Activated CD8-positive, alpha-beta T cell treated with anti-CD3 and anti-CD28 coated beads for 36 hours (primary cell): ENCODE results near the gene C12orf60. TPM values are rescaled to one million over a fixed set of nuclear protein-coding genes. Genes with fewer than 3 reads are reported as not detected.

Source experiments
- ATAC-seq: fragments of 200-7000 bp; cut with Tn5 transposase; one replicate; pipeline ENCODE4 v1.10.0; 2021; ENCODE audit warnings: mild to moderate bottlenecking, moderate library complexity
- CTCF ChIA-PET: fragments of 350-600 bp; sonication (Branson Sonifier 250); formaldehyde crosslinking; loops from one replicate; lab custom pipeline; 2021; ENCODE audit warnings: antibody characterized with exemption; lab: Charles Lee
- POLR2A ChIA-PET: fragments of 350-600 bp; sonication (Branson Sonifier 250); formaldehyde crosslinking; loops from one replicate; lab custom pipeline; 2021; ENCODE audit warnings: antibody characterized with exemption; lab: Charles Lee
- DNase-seq: peaks from one replicate; pipeline ENCODE4 v3.0.0-alpha.2; 2020
- H3K27ac Mint-ChIP-seq: one replicate; pipeline ENCODE4 v1.8.0; 2021; ENCODE audit warnings: mild to moderate bottlenecking, mixed read lengths
- H3K27me3 Mint-ChIP-seq: one replicate; pipeline ENCODE4 v1.8.0; 2021; ENCODE audit warnings: mixed read lengths
- H3K36me3 Mint-ChIP-seq: one replicate; pipeline ENCODE4 v1.8.0; 2021; ENCODE audit warnings: low read depth, mixed read lengths
- H3K4me1 Mint-ChIP-seq: one replicate; pipeline ENCODE4 v1.8.0; 2021; ENCODE audit warnings: low read depth, mixed read lengths
- H3K4me3 Mint-ChIP-seq: one replicate; pipeline ENCODE4 v1.8.0; 2021; ENCODE audit warnings: mild to moderate bottlenecking, moderate library complexity, mixed read lengths
- H3K9me3 Mint-ChIP-seq: one replicate; pipeline ENCODE4 v1.8.0; 2021; ENCODE audit warnings: mixed read lengths
- CTCF ChIP-seq: fragments of 200-600 bp; IDR thresholded peaks from one replicate; pipeline ENCODE4 v1.8.0; 2022; ENCODE audit warnings: antibody characterized with exemption, mild to moderate bottlenecking
- intact Hi-C: fragments of 100-400 bp; cut with micrococcal nuclease; formaldehyde crosslinking; loops from one replicate; pipeline ENCODE4 v1.10.0; 2022
- total RNA-seq, 2 experiments: library from RNA; stranded (reverse); gene quantifications; one replicate each; pipeline ENCODE4 v1.2.3, GENCODE V29; 2021

The C12orf60 gene
- total RNA-seq, 2 experiments from 2014 or later: 3.3 to 4.2 TPM

GRCh38 chr12:14769969-14770495 lies 33.4 kb upstream of the C12orf60 start:
- ATAC-seq (peak; percentile 54), DNase-seq (peak; percentile 94)
- Mint-ChIP-seq H3K27ac (peak overlapping the region; percentile 99), H3K4me1 (peaks cover 33% of the 10 kb centered on the region), H3K4me3 (peak overlapping the region; percentile 95), H3K9me3 (peaks cover 14% of the 10 kb centered on the region), H3K36me3 (peaks cover 56% of the 10 kb centered on the region), H3K27me3 (no peaks in the 10 kb centered on the region)
- intact Hi-C loops: loop anchor here (5.0 kb wide), 1 partner anchor 378 kb away; no protein-coding TSS in a partner anchor
- TF ChIP-seq CTCF: peak; percentile 66
- CTCF ChIA-PET: interaction anchor here (0.9 to 3.1 kb wide), 10 partner anchors 10 to 226 kb away, joined by 3 to 18 read pairs (median 4); partner anchors contain the start of genes C12orf60 and WBP11
- POLR2A ChIA-PET: interaction anchor here (0.6 to 4.0 kb wide), 28 partner anchors 9 to 1141 kb away, joined by 3 to 33 read pairs (median 4); partner anchors contain the start of genes ARHGDIB, ATF7IP, C12orf60 and WBP11

GRCh38 chr12:14770496-14771461 lies 32.7 kb upstream of the C12orf60 start:
- H3K27ac Mint-ChIP-seq: peak overlapping the region; percentile 99
- TF ChIP-seq CTCF: no peak
- peaks cover 12% of the 10 kb centered on the region for H3K9me3 Mint-ChIP-seq
- intact Hi-C loops: loop anchor here (5.0 kb wide), 1 partner anchor 378 kb away; no protein-coding TSS in a partner anchor
- ChIA-PET POLR2A (interaction anchor here (0.6 to 4.0 kb wide), 37 partner anchors 9 to 1141 kb away, joined by 3 to 33 read pairs (median 4); partner anchors contain the start of genes ARHGDIB, ATF7IP, C12orf60 and WBP11), CTCF (interaction anchor here (0.9 to 3.1 kb wide), 14 partner anchors 11 to 555 kb away, joined by 3 to 18 read pairs (median 4); partner anchors contain the start of genes C12orf60 and WBP11)
- ATAC-seq: peak; percentile 32
- peak; percentile 98 for DNase-seq
- peaks cover 37% of the 10 kb centered on the region for H3K4me1 Mint-ChIP-seq
- no peaks in the 10 kb centered on the region for H3K27me3 Mint-ChIP-seq
- H3K36me3 Mint-ChIP-seq: peaks cover 51% of the 10 kb centered on the region
- peak overlapping the region; percentile 95 for H3K4me3 Mint-ChIP-seq

- peak overlapping the region; percentile 99 for H3K27ac Mint-ChIP-seq
- DNase-seq (peak; percentile 44), ATAC-seq (no peak)
- intact Hi-C loops: loop anchor here (5.0 kb wide), 1 partner anchor 379 kb away; no protein-coding TSS in a partner anchor
- ChIA-PET POLR2A (interaction anchor here (0.6 to 4.0 kb wide), 19 partner anchors 8 to 406 kb away, joined by 3 to 33 read pairs (median 4); partner anchors contain the start of genes ARHGDIB, ATF7IP, C12orf60 and WBP11), CTCF (interaction anchor here (1.0 to 3.1 kb wide), 6 partner anchors 32 to 556 kb away, joined by 3 to 18 read pairs (median 3); partner anchors contain the start of genes C12orf60 and WBP11)
- peak overlapping the region; percentile 95 for H3K4me3 Mint-ChIP-seq
- H3K27me3 Mint-ChIP-seq: no peaks in the 10 kb centered on the region
- H3K4me1 Mint-ChIP-seq: peaks cover 40% of the 10 kb centered on the region
- peaks cover 43% of the 10 kb centered on the region for H3K36me3 Mint-ChIP-seq
- no peak for TF ChIP-seq CTCF
- H3K9me3 Mint-ChIP-seq: peaks cover 5% of the 10 kb centered on the region
Measured at GRCh38 chr12:14771651-14772137, 31.8 kb upstream of the C12orf60 start.

GRCh38 chr12:14772946-14773345 lies 30.5 kb upstream of the C12orf60 start:
- no peak for DNase-seq
- Mint-ChIP-seq H3K27ac (peak overlapping the region; percentile 1), H3K27me3 (no peaks in the 10 kb centered on the region), H3K4me1 (peaks cover 32% of the 10 kb centered on the region), H3K36me3 (peaks cover 30% of the 10 kb centered on the region), H3K9me3 (no peaks in the 10 kb centered on the region), H3K4me3 (peak overlapping the region; percentile 92)
- CTCF ChIA-PET: interaction anchor here (0.8 to 3.9 kb wide), 7 partner anchors 9 to 407 kb away, joined by 3 to 16 read pairs (median 4); partner anchors contain the start of genes ATF7IP, C12orf60 and WBP11
- intact Hi-C loops: loop anchor here (5.0 kb wide), 1 partner anchor 381 kb away; no protein-coding TSS in a partner anchor
- ATAC-seq: no peak
- POLR2A ChIA-PET: interaction anchor here (0.9 to 2.9 kb wide), 5 partner anchors 30 to 190 kb away, joined by 3 to 15 read pairs (median 3); partner anchors contain the start of genes ARHGDIB, C12orf60 and WBP11
- TF ChIP-seq CTCF: no peak
